ENCODE results near the gene GIT2.
"Not testable (repeated sequence)": the region's sequence is repeated elsewhere in the genome, so short reads cannot be mapped to it uniquely, and the experiment has no call there.

The GIT2 gene

DNA sequence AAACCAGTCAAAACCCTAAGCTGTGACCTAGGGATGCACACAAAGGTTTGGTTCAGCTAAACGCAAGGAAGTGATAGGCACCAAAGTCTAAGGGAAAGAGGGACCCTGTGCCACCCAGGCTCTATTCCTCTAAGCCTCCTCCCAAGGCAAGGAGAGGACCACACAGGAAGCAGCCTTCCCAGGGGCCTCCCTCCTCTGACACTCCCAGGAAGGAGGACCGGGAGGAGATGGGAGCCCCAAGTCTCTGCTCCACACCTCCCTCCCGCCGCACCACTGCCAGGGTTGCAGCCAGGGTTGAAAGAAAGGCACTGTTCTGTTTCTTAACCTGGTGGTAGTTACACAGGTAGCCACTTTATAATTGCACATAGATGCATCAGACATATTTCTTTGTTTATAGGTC lies 74.2 kb downstream of the GIT2 start:
- no peak for DNase-seq (ENCODE audit: low read depth in 2 of 2)

DNA sequence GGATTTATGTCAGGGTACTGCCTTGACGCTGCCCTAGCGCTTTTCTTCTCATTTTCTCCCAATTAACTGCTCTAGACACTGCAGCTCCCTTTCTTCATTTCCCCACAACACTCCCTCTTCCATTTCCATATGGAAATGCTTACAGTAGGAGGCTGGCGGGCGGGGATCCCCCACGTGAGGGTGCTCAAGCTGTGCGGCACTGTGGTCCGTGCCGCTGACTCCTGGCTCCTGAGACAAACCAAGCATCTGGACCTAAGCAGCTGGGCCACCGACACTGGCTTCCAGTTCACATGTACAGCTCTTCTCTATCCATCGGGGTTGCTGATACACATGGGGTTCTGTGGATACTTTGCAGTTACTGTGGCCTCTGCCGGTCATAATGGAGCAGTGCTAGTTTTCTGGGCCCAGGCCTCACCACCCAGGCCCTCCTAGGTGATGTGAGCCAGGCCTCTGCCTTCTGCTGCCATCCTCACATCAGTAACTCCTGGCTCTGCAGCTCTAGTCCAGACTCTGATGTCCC lies 75.8 kb downstream of the GIT2 start:
- DNase-seq (ENCODE audit: low read depth in 2 of 2): no peak

DNA sequence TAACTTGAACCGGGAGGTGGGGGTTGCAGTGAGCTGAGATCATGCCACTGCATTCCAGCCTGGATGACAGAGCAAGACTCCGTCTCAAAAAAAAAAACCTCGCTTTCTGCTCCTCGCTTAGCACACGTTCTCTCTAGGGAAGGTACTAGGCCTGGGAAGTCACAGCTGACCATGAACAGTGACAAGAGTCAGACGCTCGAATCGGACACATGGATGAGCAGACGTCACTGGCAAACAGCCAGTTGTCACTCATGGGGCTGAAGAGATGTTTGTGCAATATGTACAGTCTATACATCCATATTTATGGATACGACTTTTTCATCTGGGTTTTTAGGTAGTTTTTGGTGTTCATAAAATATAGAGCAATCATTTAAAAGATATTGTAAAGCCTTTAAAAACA lies 76.7 kb downstream of the GIT2 start:
- DNase-seq (ENCODE audit: low read depth in 2 of 2): no peak

DNA sequence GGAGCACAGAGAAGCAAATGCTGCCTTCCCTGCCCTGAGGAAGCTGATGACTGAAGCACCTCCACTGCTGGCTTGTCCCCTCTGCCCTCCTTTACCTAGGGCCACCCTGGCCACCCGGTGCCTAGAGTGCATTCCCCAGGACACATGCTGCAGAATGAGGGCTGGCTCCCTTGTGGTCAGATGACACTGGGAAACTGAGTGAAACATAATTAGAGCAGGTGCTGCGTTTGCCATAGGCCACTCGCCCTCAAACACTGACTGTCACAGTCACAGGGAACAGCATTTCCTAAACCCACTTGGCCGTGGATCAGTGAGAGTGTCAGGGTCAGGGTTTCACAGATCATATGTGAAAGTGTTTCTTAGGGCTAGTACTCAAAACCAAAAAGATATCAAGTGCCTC lies 80.1 kb downstream of the GIT2 start:
- no peak for DNase-seq (ENCODE audit: low read depth in 2 of 2)

DNA sequence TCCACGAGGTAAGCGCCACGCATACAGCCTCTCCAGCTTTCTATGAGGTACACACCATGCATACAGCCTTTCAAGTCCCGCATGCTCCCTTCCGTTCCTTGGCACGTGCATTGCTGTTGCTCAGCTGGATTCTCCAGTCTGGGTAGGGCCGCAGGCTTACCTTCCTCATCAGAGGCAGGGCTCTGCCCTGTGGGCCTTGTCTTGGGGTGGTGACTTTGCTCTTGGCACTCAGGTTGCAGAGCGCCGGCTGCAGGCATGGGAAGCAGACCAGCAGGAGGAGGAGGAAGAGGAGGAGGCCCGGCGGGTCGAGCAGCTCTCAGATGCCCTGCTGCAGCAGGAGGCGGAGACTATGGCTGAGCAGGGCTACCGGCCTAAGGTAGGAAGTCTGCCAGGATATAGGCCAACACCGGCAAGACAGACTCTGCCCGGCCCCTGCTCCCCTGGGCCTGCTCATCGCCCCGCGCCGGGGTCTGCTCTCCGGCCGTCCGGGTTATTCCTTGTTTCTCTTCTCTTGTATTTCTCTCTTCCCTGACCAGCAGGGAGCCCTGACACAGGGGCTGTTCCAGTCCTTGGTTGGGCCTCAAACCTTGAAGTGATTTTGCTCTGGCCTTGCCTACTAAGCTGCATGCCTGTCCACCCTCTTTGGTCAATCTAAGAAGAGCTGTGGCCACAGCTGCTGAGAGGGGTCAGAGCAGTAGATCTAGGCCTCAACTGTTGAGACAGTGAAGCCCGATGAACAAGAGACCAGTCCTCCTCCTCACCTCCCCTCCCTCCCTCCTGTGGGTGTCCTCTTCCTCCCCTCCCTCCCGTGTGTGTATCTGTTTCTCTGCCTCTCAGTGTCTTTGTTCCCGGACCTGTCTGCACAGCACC lies 80.8 kb downstream of the GIT2 start:
- no peak for DNase-seq (ENCODE audit: low read depth in 2 of 2)

DNA sequence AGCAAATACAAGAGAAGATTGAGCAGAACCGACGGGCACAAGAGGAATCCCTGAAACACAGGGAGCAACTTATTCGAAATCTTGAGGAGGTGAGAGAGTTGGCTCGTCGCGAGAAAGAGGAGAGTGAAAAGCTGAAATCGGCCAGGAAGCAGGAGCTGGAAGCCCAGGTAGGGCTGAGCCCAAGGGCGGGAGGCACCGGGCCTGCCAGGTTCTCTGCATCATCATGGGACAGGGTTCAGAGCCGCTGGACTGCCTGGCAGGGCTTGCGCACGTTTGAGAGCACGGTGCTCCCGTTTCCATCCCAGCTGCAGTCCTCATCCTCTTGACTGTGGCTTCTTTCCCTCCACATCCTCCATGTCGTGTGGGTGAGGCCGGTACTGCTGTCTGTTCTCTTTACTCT lies 81.7 kb downstream of the GIT2 start:
- no peak for DNase-seq (ENCODE audit: low read depth in 2 of 2)

DNA sequence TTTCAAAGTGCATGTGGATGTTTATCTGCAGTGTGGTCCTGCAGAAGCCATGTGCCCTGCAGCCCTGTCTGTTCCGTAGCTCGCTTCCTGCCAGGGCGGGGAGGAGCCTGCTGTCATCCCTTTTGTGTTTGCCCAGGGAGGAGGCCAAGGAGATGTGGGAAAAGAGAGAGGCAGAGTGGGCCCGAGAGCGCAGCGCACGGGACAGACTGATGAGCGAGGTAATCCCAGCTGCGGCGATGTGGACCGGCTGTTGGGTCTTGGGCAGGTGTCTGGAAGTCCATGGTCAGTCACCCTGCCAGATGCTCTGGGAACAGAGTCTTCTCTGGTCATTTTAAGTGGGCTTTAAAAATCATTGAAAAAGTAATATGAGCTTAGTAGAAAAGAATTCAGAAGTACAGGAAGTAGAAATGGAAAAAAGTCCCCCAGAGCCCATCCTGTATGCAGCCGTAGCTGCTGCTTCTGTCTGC lies 83.3 kb downstream of the GIT2 start:
- DNase-seq (ENCODE audit: low read depth in 2 of 2): no peak

DNA sequence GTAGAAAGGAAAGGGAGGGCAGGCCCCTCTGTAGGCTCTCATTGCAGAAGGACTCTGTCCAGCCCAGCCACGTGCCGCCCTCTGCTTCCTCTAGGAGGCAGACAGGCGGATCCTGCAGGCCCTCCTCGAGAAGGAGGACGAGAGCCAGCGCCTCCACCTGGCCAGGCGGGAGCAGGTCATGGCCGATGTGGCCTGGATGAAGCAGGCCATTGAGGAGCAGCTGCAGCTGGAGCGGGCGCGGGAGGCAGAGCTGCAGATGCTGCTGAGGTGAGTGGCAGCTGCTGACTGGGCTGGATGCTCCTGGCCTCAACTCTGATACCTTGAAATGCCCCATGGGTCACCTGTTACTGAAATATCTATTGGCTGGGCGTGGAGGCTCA lies 85.2 kb downstream of the GIT2 start:
- no peak for DNase-seq (ENCODE audit: low read depth in 2 of 2)

DNA sequence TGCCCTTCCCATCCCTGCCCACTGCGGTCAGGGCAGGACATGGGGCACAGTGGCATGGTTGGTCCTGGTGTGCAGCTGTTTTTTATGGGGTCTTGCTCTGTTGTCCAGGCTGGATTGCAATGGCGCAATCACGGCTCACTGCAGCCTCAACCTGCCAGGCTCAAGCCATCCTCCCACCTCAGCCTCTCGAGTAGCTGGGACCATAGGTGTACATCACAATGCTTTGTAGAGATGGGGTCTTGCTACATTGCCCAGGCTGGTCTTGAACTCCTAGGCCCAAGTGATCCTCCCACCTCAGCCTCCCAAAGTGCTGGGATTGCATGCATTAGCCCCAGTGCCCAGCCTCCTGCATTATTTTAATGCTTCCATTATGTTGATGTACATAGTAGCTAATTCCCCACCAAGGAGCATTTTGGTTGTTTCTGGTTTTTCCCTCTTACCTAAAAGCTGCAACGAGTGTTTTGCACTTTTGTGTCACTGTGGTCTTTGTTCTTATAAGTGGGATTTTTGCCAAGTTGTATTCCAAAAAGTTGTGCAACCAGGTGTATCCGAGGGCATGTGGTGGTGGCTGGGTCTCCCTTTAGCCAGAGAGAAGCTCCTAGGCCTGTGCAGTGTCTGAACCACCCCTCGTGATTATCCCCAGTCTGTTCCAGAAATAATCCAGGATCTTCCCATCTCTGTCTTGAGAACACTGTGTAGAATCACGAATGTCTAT lies 85.8 kb downstream of the GIT2 start:
- no peak for DNase-seq (ENCODE audit: low read depth in 2 of 2)

DNA sequence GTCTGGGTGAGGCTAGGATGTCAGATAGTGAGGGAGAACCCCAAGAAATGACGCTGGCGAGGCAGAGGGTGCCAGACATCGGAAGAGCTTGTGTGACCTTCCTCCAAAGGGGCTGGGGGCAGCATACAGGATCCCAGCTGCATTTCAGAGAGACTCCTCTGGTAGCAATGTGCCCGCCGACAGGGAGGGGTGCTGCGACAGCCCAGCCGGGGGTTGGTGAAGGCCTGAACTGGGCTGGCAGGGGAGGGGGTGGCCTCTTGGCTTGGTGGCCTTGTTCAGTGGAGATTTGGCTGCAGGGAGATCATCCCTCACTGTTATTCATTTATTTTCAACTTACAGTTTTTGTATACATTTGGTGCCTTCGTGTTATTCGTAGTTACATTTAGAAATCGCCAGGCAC lies 90.9 kb downstream of the GIT2 start:
- DNase-seq (ENCODE audit: low read depth in 2 of 2): no peak

DNA sequence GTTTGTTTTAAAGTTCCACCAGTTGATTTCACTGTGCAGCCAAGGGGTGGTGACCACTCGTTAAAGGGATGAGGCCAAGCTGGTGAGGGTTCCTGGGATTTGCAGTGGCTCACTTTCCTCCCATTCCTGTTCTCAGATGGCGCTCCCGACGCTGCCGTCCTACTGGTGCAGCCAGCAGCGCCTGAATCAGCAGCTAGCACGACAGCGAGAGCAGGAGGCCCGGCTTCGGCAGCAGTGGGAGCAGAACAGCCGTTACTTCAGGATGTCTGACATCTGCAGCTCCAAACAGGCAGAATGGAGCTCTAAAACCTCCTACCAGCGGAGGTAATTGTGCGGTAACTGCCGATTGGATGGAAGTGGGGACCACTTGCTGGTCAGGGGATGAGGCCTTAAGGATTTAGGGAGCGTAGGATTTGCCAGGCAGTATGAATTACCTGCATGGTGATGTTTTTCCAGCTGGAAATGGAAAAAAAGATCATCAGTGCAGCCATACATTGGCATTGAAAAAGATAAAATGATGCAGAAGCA lies 93.2 kb downstream of the GIT2 start:
- no peak for DNase-seq (ENCODE audit: low read depth in 2 of 2)

DNA sequence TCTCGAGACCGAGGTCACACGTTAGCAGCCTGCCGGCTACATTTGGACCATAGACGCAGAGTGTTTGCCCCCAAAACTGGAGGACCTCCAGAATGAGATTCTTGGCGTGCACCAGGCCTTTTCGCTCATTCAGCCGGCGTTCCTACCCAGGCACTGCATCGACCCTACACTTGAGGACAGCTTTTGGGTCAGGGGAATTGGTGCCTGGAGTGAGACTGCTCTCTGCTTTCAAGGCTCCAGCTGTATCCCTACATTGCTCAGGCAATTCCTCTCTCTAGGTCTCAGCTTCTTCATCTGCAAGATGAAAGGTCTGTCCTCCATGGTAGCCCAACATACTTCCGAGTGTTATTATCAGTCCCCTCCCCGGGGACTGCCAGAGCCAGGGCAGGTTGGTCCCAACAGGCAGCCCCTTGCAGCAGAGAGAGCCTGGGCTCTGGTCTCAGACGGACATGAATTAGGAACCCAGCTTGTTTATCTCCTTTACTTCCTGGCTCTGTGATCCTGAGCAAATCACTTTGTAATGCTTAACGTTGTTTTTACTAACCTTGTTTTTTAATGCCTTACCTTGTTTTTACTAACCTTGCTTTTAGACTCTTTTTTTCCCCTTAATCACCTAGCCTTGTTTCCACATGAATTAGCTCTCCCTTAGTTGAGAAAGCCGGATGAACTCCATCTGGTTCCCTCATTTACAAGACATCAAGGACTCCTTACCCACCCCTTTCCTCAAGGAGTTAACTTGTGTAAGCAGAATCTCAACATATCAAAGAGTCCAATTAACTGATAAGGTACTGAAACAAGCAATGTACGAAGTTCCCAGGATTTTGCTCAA lies 95.2 kb downstream of the GIT2 start:
- DNase-seq (ENCODE audit: low read depth in 2 of 2): no peak

DNA sequence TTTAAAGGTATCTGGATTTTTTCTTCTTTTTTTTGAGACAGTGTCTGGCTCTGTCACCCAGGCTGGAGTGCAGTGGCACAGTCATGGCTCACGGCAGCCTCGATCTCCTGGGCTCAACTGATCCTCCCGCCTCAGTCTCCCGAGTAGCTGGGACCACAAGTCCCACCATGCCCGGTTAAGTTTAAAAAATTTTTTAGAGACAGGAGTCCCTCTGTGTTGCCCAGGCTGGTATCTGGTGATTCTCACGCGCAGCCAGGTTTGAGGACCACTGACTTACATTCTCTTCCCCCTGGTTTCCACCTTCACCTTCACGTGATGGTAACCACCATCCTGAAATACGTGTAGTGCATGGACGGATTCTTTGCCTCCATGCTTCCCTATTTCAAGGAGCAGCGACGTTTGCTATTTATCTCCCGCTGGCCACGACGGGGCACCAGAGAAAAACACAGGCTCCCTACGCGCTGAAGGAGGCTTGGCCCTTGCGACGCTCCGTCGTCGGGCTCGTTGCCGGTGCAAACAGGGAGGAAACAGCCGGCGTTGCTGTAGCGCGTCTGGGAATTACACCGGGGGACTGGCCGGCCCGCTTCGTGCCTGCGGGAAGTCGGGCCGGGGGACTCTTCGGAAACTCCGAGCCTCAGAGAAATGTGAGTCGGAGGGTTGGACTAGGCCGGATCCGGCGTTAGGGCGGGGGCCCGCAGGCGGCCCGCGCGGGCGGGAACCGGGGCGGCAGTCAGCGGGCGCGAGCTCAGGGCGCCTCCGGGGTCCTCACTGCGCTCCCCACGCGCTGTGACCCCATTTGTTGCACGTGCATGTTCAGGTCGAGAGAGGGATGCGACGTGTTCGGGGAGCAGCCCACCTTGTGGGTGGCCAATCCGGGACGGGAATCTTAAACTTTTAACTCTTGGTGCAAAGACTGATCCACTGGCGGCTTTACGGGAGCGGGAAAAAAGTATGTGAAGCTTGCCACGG lies 96.1 kb downstream of the GIT2 start, which contains the start of gene TCHP:
TCHP (plus strand) TSS at position 492 of the 969 bp plus-strand sequence. CDS start 2,753 bp downstream, outside the sequence.
- DNase-seq (ENCODE audit: low read depth in 2 of 2): peak; percentile 39 to 44

DNA sequence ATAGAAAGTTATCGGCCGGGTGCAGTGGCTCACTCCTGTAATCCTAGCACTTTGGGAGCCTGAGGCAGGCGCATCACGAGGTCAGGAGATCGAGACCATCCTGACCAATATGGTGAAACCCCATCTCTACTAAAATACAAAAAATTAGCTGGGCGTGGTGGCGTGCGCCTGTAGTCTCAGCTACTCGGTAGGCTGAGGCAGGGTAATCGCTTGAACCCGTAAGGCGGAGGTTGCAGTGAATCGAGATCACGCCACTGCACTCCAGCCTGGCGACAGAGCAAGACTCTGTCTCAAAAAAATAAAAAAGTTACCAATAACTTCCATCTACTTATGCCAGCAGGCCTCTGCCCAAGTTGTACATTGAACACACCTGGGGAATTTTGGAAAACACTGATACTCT lies 96.8 kb downstream of the GIT2 start:
- not testable (repeated sequence) for DNase-seq (ENCODE audit: low read depth in 2 of 2)

DNA sequence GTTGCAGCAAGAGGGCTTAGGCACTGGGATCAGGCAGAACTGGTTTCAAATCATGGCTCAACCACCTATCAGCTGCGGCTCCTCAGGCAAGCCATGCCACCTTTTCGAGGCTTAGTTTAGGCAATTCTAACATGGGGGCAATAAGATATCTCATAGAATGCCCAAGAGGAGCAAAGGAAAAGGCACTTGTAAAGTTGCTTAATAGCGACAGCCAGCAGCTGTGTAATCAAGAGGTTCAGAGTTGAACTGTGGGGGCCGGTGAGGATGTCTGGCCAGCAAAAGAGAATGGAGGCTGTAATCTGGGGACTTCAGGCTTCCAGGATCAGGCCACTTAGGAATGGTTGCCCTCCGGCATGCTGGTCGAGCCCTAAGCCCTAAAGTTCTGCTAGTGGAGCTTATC lies 99.1 kb downstream of the GIT2 start:
- DNase-seq (ENCODE audit: low read depth in 2 of 2): no peak

DNA sequence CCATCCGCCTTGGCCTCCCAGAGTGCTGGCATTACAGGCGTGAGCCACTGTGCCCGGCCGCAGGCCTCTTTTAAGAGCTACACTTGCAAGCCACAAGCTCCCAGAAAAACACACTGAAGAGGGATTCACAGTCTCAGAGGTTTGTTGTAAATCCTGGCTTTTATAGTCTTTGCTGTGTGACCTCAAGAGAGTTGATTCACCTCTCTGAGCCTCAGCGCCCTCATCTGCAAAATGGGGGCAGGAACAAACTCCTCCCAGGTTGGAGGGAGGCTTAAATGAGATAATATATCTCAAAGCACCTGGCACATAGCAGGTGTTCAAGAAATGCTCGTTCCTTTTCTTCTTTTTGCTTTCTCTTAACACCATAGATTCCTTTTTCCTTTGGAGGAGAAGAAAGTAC lies 100.0 kb downstream of the GIT2 start:
- DNase-seq (ENCODE audit: low read depth in 2 of 2): no peak

DNA sequence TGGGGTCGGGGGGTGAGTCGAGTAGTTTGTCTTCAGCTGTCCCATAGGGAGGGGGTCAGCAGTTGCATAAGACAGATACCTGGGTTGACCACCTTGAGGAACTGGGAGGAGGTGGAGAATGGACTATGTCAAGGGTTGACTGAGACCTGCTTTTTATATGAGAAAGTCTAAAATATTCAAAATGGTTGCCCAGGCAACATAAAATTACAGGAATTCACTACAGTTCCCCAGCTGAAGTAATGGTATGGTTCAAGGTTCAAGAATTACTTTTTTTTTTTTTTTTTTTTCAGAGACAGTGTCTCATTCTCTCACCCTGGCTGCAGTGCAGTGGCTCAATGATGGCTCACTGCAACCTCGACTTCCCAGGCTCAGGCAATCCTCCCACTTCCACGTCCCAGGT lies 101.2 kb downstream of the GIT2 start:
- no peak for DNase-seq (ENCODE audit: low read depth in 2 of 2)

DNA sequence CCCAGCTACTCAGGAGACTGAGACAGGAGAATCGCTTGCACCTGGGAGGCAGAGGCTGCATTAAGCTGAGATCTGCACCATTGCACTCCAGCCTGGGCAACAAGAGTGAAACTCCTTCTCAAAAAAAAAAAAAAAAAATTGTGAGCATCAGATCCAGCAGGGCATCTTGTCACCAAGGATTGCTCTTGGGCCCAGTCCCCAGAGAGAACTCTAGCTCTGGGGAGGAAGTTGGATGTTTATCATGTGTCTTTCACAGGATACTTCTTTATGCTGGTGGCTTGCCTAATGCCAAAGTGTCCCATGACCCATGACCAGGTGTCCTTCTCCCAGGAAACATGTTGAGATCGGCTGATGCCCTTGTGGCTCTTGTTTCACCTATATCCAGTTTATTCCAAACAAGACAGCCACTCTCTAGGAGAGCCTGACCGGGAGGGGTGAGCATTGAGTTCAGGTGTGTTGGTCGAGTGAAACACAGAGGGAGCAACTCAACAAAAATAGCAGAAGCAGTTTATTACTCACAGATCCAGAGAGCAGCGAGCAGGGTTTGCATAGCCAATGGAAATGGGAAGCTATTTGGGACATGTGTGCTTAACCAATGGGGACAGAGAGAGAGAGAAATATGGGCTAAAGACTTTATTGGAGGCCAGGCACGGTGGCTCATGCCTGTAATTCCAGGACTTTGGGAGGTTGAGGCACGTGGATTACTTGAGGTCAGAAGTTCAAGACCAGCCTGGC lies 102.7 kb downstream of the GIT2 start:
- DNase-seq (ENCODE audit: low read depth in 2 of 2): no peak

DNA sequence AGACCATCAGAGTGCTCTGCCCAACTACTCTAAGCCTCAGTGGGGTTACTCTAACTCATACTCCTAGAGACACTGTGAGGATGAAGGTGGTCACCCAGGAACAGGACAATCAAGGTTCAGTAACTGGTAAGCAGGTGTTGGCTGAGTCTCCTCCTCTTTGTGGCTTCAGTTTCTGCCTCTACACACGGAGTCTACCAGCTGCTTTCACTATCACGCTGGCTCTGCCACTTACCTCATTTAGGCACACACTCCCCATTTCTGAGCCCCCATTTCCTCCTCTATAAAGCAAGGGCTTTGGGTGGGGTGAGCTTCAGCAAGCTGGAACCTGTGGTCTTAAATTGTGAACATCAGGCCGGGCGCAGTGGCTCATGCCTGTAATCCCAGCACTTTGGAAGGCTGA lies 103.4 kb downstream of the GIT2 start:
- no peak for DNase-seq (ENCODE audit: low read depth in 2 of 2)

Measured in stimulated activated CD8-positive, alpha-beta memory T cell treated with anti-CD3 and anti-CD28 coated beads, Interleukin-15, amount 100 ng/mL, for 4 hours (primary cell).